GM20000 (cell line): ENCODE results near the gene ASXL3.

Experiments
- DNase-seq: peaks from one replicate; pipeline ENCODE4 v3.0.0; 2012; ENCODE audit warnings: low spot score
- TF ChIP-seq, protein P1 (sequence below): IDR thresholded peaks from 2 replicates; pipeline ENCODE4 v1.5.1; 2012; ENCODE audit warnings: mild to moderate bottlenecking, control low read depth; ENCODE audit errors: extremely low read depth, missing control alignments

ASXL3 gene

DNA sequence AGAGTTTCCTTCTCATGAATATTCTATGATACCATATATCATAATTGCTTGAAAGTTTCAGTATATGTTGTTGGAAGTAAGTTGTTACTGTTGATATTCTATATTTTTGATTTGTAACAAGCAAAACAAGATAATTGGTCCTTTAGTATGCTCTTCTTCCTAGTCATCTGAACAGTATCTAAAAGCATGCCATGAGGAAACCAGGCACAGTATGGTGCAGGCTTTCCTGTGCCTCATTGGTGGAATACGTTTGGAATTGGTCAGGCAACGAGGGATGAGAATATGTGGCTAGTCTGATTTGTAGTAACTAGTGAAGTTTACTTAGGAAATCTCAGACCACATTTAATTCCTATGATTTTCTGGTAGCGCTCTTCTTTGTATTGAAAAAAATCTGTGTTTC lies 22.8 kb downstream of the ASXL3 start:
- TF ChIP-seq, protein P1, sequence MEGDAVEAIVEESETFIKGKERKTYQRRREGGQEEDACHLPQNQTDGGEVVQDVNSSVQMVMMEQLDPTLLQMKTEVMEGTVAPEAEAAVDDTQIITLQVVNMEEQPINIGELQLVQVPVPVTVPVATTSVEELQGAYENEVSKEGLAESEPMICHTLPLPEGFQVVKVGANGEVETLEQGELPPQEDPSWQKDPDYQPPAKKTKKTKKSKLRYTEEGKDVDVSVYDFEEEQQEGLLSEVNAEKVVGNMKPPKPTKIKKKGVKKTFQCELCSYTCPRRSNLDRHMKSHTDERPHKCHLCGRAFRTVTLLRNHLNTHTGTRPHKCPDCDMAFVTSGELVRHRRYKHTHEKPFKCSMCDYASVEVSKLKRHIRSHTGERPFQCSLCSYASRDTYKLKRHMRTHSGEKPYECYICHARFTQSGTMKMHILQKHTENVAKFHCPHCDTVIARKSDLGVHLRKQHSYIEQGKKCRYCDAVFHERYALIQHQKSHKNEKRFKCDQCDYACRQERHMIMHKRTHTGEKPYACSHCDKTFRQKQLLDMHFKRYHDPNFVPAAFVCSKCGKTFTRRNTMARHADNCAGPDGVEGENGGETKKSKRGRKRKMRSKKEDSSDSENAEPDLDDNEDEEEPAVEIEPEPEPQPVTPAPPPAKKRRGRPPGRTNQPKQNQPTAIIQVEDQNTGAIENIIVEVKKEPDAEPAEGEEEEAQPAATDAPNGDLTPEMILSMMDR: no peak
- no peak for DNase-seq

DNA sequence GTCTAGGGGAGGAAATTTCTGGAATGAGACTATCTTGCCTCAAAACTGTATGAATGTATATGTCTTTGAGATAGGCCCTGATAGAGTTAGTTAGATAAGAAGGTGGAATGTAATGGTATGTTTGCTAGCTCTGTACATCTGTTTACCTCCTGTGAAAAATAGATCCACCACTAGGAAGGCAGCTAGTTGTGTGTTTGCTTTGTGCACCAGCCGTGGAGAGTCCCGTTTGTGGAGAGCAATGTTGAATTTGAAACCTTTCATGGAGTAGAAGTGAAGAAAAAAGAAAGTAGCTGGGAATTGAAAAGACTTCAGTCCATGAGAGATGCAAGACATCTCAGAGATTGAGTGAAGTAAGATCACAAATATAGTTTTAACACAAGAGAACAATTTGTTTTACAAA lies 25.4 kb downstream of the ASXL3 start:
- TF ChIP-seq, protein P1: no peak
- no peak for DNase-seq

GRCh38 chr18:33605250-33605649 lies 27.2 kb downstream of the ASXL3 start:
- TF ChIP-seq, protein P1: no peak
- no peak for DNase-seq

DNA sequence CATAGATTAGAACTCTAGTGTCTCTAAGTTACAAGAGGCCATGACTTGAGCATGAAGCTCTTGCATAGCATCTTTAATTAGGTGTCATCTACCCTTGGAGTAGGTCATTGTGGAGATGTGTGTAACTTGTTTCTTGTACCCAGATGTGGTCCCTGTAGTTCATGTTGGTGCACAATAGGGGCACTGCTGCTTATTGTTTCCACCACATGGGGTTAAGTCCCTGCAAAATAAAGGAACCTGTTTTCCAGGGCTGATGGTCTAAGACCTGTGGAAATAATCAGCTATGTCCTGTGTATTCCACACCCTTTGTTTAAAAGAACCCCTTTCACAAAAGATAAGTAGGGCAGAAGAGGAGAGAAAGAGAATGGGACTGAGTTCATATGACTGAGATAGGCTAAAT lies 28.6 kb downstream of the ASXL3 start:
- DNase-seq: no peak
- TF ChIP-seq, protein P1: no peak

GRCh38 chr18:33611525-33612135 lies 33.6 kb downstream of the ASXL3 start:
- DNase-seq: no peak
- TF ChIP-seq, protein P1: no peak

DNA sequence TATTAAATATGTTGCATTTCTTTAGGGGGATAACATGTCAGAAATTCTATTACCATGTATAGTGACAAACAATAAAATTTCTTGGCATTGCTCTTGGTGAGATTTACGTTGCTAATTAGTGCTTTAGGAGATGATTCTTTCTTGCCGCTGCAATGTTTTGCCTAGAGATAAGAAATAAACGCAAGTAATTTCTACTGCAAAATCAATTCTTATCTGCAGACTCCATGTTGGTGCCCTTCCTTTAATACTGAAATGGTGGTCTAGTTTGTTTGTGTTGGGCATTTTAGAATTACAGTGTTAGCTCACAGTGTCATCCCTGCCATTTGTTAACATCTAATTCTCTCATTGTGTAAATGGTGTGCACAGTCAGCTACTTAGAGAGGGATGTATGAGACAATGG lies 34.6 kb downstream of the ASXL3 start:
- no peak for DNase-seq
- TF ChIP-seq, protein P1: no peak

DNA sequence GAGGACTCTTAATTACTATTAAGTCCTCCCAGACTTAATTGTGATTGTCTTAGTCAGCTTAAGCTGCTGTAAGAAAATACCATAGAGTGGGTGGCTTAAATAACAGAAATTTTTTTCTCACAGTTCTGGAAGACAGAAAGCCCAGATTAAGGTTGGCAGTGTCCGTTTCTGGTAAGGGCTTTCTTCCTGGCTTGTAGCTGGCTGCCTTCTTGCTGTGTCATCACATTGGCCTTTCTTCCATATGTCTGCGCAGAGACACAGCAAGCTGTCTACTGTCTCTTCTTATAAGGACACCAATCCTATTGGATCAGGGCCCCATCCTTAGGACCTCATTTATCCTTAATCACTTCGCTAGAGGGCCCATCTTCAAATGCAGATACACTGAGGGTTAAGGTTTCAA lies 38.5 kb downstream of the ASXL3 start:
- TF ChIP-seq, protein P1: no peak
- no peak for DNase-seq
